ENCODE results near the gene LGALS4. TPM values are rescaled to one million over a fixed set of nuclear protein-coding genes. Genes with fewer than 3 reads are reported as not detected.

LGALS4 gene
- total and polyA plus RNA-seq, 9 of the 15 experiments (the other 6 are each of a cell fraction or from before 2014, with no cell fraction given) = 0.08 to 1.1 (median 0.30) TPM; not detected in 3

- TF ChIP-seq PRDM10 (IDR thresholded peaks at IDR 0.05; ENCODE audit: partially characterized antibody) = no peak
- TF ChIP-seq SP2 (IDR thresholded peaks at IDR 0.05; ENCODE audit: extremely low read depth, low read depth, low read length, poor library complexity, severe bottlenecking) = no peak
- no peak for TF ChIP-seq PRPF4 (IDR thresholded peaks at IDR 0.05; ENCODE audit: insufficient read depth, low read depth, low read length, poor library complexity, severe bottlenecking)
- TF ChIP-seq ARID2 (IDR thresholded peaks at IDR 0.05) = no peak
- no peak for TF ChIP-seq HNRNPLL (IDR thresholded peaks at IDR 0.05; ENCODE audit: low read depth, low read length, poor library complexity, severe bottlenecking)
- TF ChIP-seq ZNF311 (CRISPR knock-in tag; IDR thresholded peaks at IDR 0.05) = no peak
- TF ChIP-seq ZNF232 (CRISPR knock-in tag; IDR thresholded peaks at IDR 0.05) = no peak
- TF ChIP-seq ZBTB9 (CRISPR knock-in tag; IDR thresholded peaks at IDR 0.05) = no peak
- TF ChIP-seq, protein P1, sequence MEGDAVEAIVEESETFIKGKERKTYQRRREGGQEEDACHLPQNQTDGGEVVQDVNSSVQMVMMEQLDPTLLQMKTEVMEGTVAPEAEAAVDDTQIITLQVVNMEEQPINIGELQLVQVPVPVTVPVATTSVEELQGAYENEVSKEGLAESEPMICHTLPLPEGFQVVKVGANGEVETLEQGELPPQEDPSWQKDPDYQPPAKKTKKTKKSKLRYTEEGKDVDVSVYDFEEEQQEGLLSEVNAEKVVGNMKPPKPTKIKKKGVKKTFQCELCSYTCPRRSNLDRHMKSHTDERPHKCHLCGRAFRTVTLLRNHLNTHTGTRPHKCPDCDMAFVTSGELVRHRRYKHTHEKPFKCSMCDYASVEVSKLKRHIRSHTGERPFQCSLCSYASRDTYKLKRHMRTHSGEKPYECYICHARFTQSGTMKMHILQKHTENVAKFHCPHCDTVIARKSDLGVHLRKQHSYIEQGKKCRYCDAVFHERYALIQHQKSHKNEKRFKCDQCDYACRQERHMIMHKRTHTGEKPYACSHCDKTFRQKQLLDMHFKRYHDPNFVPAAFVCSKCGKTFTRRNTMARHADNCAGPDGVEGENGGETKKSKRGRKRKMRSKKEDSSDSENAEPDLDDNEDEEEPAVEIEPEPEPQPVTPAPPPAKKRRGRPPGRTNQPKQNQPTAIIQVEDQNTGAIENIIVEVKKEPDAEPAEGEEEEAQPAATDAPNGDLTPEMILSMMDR (IDR thresholded peaks at IDR 0.05 in 2 of 3, conservative IDR thresholded peaks at IDR 0.05 in 1 of 3; ENCODE audit: insufficient read depth in 2 of 3, low read depth in 1 of 3, low read length in 3 of 3) = peak in 1 of 3 experiments; percentile 1; a peak in 1 of 6 replicates
- TF ChIP-seq KAT8 (IDR thresholded peaks at IDR 0.05; ENCODE audit: low read depth) = no peak
- TF ChIP-seq FIP1L1 (IDR thresholded peaks at IDR 0.05; ENCODE audit: low read depth, low read length, poor library complexity, severe bottlenecking) = no peak
- TF ChIP-seq ZZZ3 (IDR thresholded peaks at IDR 0.05) = no peak
- TF ChIP-seq NFIX (CRISPR knock-in tag; IDR thresholded peaks at IDR 0.05; ENCODE audit: low read depth) = no peak
- no peak for TF ChIP-seq ZNF347 (CRISPR knock-in tag; IDR thresholded peaks at IDR 0.05; ENCODE audit: low read depth)
- TF ChIP-seq GTF2A2 (tag; IDR thresholded peaks at IDR 0.05) = no peak
- peak; percentile 38; the same call in 1 of the 2 replicates for TF ChIP-seq SMARCE1 (IDR thresholded peaks at IDR 0.05)
- TF ChIP-seq FOXJ2 (tag; IDR thresholded peaks at IDR 0.05) = peak; percentile 70; the same call in 1 of the 2 replicates
- peak; percentile 80 for TF ChIP-seq TEAD4 (IDR thresholded peaks at IDR 0.05; ENCODE audit: low read length)
- TF ChIP-seq TEAD4 (CRISPR knock-in tag; IDR thresholded peaks at IDR 0.05; ENCODE audit: borderline replicate concordance) = no peak
- no peak for TF ChIP-seq ZBTB17 (CRISPR knock-in tag; IDR thresholded peaks at IDR 0.05)
- TF ChIP-seq LEF1 (IDR thresholded peaks at IDR 0.05) = 0 out of 2 replicates have a peak, but pooled peaks have one; percentile 24
- TF ChIP-seq KLF10 (CRISPR knock-in tag; IDR thresholded peaks at IDR 0.05) = no peak
- no peak for TF ChIP-seq STAT5B (CRISPR knock-in tag; IDR thresholded peaks at IDR 0.05)
Observed at GRCh38 chr19:38781058-38781457, 31.7 kb downstream of the LGALS4 start (continued).
